GM18858 (cell line): Measurements from ENCODE around the gene DAND5.

Source experiments
- ATAC-seq: cut with Tn5 transposase; IDR thresholded peaks from one replicate; pipeline ENCODE4 v1.9.1; 2021; ENCODE audit not compliant: unreplicated experiment

The DAND5 gene

DNA sequence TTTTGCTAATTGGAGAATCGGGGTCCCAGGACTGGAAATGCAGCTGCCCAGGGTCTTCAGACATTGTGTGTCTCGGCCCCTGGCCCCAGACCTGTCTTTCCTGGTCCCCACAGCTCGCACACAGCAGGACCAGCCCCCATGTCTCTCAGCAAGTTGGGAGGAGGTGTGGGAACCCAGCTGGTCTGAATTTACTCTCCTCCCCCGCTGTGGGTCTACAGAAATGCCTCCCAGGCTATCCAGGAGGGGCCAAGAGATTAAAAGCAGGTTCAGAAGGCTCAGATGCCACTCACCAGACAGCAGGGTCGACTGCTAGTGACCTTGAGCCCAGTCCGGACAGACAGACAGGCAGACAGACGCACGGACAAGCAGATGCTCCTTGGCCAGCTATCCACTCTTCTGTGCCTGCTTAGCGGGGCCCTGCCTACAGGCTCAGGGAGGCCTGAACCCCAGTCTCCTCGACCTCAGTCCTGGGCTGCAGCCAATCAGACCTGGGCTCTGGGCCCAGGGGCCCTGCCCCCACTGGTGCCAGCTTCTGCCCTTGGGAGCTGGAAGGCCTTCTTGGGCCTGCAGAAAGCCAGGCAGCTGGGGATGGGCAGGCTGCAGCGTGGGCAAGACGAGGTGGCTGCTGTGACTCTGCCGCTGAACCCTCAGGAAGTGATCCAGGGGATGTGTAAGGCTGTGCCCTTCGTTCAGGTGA is at the start of gene DAND5:
Gene DAND5, plus strand, starts transcription at position 285 of the 697 bp plus-strand sequence. Its CDS starts 85 bp downstream, at position 370.
- ATAC-seq = no peak

DNA sequence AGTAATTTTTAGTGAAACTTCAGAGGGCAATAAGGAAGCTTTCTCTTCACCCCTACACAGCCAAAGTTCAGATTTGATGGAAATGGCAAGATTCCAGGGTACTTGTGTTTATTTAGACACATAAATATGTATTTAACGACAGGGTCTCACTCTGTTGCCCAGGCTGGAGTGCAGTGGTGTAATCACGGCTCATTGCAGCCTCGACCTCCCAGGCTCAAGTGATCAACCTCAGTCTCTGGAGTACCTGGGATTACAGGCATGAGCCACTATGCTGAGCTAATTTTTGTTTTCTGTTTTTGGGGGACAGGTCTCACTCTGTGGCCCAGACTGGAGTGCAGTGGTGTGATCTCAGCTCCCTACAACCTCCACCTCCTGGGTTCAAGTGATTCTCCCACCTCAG is 48.3 kb upstream of the DAND5 start:
- ATAC-seq = no peak

- ATAC-seq = no peak
These were observed 46.4 kb upstream of the DAND5 start for GRCh38 chr19:12922959-12923358.

GRCh38 chr19:12924621-12925310 is 44.6 kb upstream of the DAND5 start:
- no peak for ATAC-seq

DNA sequence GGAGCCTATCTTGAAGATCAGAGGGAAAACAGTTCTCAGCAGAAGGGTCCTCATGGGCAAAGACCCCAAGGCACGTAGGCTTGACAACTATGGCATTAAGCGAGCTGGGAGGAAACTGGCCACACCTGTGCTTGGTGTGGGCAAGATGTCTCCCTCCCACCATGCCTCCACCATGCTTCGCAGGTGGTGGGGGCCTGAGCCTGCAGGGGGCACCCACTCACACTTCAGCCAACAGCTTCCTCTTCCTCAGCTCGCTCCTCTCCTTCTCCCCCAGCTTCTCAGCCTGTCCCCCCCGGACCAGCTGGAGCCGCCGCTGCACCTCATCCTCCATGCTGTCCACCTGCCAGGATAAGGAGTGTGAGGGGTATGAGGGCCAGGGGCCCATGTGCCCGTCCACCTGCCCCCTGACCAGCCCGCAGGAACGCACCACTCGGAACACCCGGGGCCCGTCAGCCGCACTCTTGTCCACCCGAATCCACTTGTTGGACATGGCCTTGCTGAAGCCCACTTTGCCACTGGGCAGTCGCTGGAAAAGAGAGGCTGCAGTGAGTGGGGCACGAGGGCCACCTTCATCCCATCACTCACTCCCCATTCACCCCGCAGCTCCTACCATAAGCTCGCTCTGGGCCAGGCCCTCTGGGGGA is 39.3 kb upstream of the DAND5 start:
- ATAC-seq = no peak

GRCh38 chr19:12932392-12933286 is 36.7 kb upstream of the DAND5 start:
- no peak for ATAC-seq

- ATAC-seq = peak; percentile 29
These were observed 35.9 kb upstream of the DAND5 start, which contains the start of gene FARSA for GRCh38 chr19:12933287-12934072. Gene FARSA, minus strand, starts transcription at chr19:12933711. Its CDS starts 15 bp downstream, at chr19:12933696.

- ATAC-seq = no peak
These were observed 34.3 kb upstream of the DAND5 start for GRCh38 chr19:12935071-12935470.

DNA sequence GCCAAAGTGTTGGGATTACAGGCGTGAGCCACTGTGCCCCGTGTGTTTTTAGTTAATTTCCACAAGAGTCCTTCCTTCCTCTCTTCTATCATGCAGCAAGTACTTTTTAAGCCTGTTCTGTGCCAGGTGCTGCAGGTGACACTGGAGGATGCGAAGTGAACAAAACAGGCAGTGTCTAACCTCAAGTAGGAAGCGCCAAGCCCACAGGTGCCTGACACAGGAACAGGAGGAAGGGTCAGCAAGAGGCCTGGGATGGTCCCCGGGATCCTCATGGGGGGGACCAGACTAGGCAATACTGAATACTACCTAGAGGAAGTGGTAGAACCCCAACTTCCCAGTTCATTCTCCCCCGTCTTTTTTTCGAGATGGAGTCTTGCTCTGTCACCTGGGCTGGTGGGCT is 32.8 kb upstream of the DAND5 start:
- ATAC-seq = no peak

GRCh38 chr19:12937093-12937926 is 32.1 kb upstream of the DAND5 start:
- no peak for ATAC-seq

DNA sequence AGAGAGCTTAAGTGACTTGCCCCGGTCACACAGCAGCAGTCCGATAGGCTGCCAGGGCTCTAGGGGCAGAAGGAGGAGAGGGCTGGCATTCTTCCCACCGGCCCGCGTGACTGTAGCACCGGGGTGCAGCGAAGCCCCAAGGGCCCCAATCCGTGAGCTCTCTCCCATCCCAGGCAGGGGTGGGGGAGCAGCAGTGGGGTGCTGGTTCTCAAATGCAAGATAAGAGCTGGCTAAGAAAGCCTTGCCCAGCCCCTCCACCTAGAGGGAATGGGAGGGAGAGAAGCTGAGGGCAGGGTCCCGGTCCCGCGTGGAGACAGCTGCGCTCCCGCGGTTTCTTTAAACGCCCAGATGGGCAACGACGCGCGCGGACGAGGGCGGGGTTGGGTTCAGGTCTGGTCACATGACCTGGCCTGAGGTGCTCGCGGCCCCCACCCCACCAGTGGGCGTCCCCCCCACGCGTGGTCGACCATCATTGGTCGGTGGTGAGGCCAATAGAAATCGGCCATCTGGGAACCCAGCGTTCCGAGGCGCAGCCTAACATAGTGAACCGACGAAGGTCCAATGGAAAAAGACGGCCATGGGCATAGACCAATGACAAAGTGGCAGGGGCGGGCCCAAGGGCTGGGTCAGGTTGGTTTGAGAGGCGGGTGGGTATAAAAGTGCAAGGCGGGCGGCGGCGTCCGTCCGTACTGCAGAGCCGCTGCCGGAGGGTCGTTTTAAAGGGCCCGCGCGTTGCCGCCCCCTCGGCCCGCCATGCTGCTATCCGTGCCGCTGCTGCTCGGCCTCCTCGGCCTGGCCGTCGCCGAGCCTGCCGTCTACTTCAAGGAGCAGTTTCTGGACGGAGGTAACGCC is 31.2 kb upstream of the DAND5 start, which contains the start of gene CALR:
Gene CALR, plus strand, starts transcription at position 683 of the 852 bp plus-strand sequence. Its CDS starts 71 bp downstream, at position 754.
- ATAC-seq = peak; percentile 66

DNA sequence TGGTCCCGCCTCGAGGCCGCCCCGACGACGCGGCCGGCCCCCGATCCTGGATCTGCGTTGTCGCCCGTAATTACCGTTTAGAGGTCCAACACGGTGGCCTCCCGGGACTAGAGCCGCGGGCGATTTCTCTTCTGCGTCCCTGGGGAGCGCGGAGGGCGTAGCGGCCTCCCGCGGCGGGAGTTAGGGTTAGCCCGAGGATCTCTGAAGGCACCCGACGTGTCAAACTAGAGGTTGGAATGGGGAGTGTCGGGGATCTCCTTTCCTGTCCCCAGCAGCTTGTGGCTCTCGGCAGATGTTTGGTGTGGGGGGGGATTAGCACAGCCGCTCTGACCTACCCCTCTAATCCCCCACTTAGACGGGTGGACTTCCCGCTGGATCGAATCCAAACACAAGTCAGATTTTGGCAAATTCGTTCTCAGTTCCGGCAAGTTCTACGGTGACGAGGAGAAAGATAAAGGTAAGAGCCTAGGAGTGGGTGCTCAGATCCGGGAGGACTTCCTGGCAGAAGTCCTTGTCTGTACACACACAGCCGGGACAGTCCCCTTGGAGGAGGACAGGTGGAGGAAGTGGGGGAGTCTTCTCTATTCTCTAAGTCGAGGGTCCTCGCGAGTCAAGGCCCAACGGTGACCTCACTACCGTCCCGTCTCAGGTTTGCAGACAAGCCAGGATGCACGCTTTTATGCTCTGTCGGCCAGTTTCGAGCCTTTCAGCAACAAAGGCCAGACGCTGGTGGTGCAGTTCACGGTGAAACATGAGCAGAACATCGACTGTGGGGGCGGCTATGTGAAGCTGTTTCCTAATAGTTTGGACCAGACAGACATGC is 30.4 kb upstream of the DAND5 start:
- no peak for ATAC-seq

DNA sequence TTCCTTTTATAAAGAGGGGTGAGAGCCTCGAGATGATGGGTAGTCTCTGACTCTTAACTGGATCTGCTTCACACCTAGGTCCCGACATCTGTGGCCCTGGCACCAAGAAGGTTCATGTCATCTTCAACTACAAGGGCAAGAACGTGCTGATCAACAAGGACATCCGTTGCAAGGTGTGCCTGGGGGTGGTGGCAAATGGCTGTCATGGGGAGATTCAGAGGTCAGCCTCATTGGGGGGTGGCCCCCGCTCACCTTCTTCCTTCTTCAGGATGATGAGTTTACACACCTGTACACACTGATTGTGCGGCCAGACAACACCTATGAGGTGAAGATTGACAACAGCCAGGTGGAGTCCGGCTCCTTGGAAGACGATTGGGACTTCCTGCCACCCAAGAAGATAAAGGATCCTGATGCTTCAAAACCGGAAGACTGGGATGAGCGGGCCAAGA is 29.4 kb upstream of the DAND5 start:
- no peak for ATAC-seq

GRCh38 chr19:12940897-12941296 is 28.5 kb upstream of the DAND5 start:
- no peak for ATAC-seq

GRCh38 chr19:12943437-12944044 is 25.8 kb upstream of the DAND5 start:
- ATAC-seq = no peak

GRCh38 chr19:12944104-12944674 is 25.2 kb upstream of the DAND5 start:
- ATAC-seq = no peak
